Stimulated activated CD8-positive, alpha-beta memory T cell treated with anti-CD3 and anti-CD28 coated beads, Interleukin-15, amount 100 ng/mL, for 24 hours (primary cell): ENCODE results near the gene MT2A.

Experiments used
- DNase-seq: peaks from one replicate; pipeline ENCODE4 v3.0.0-alpha.2; 2020; ENCODE audit warnings: low read depth

Gene MT2A

GRCh38 chr16:56639045-56639444 lies 30.7 kb downstream of the MT2A start:
- no peak for DNase-seq

DNA sequence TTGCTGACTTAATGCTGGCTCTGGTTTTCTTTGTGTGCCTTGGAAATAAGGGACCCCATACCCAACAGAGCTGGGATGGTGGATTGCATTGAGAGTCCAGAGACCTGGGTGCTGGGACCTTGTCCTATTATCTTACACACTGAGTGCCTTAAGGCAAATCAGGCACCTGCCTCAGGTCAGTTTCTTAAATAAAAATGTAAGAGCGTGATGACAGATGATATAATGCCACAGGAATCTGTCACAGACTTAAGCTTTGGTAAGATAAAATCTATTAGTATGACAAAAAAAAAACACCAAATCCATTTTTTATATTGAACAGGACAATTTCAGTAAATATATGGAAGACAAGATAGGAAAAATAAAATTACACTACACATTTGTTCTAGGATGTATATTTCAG lies 31.7 kb downstream of the MT2A start:
- DNase-seq, result no peak

DNA sequence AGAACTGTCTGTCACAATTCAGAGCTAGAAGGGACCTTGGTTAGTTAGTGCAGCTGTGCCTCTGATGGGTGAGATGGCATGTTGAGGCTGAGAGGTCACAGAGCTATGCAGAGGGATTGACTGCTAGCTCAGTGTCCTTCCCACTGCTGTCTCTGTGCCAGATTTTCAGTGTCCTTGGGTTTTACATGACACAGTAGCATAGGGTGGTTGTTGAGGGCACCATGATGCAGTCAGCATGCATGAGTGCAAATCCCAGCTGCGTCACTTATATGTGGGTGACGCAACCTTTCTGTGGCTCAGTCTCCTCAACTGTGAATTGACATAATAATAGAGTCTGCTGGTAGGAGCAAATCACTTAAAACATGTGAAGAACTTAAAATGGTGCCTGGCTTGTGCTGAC lies 32.8 kb downstream of the MT2A start:
- no peak for DNase-seq

DNA sequence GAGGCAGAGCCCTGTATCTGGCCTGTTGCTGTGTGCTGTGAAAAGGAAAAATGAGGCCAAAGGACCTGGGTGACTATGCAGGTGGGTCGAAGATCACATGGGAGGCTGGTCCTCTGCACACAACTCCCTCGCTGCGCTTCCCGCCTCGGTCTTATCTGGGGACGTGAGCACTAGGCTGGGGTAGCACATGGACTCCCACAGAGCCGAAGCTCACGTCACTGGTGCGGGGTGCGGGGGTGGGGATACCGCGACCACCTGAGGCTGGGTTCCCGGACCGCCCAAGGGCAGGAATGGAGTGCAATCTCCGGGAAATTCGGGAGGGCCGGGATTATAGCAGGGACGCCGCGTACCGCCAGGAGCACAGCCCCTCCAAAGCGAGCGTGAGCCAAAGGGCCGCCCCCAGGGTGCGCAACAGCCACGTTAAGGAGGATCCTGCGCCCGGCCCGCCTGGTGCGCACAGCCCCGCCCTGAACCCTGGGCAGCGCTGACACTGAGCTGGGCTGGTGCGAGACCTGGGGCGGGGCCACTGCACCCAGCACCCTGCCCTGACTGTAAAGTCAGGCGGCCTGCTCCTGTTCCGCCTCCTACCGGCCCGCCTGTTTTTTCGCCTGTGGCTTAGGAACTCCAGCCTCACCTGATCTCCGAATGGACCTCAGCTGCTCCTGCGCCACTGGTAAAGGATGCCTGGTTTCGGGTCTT lies 34.8 kb downstream of the MT2A start:
- peak; percentile 48 for DNase-seq

DNA sequence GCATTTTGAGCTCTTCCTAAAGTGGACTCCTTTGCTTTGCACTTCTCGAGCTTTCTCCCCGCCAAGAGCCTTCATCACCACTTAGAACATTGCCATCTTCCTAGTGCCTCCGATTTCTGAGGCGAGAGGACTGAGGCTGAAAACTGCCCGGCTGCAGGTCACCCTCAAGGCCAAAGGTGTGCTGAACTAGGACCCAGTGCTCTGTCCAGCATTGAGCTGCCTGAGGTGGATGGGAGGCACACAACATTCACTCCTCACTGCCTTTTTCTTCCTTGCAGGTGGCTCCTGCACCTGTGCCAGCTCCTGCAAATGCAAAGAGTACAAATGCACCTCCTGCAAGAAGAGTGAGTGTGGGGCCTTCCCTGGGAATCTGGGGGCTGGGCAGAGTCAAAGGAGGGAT lies 35.4 kb downstream of the MT2A start:
- DNase-seq, result no peak

- no peak for DNase-seq
Measured at GRCh38 chr16:56645311-56645710, 36.9 kb downstream of the MT2A start.

GRCh38 chr16:56645838-56646237 lies 37.5 kb downstream of the MT2A start:
- DNase-seq, result no peak

GRCh38 chr16:56647641-56648431 lies 39.5 kb downstream of the MT2A start:
- DNase-seq, result no peak

GRCh38 chr16:56649271-56649670 lies 40.9 kb downstream of the MT2A start:
- DNase-seq, result no peak

DNA sequence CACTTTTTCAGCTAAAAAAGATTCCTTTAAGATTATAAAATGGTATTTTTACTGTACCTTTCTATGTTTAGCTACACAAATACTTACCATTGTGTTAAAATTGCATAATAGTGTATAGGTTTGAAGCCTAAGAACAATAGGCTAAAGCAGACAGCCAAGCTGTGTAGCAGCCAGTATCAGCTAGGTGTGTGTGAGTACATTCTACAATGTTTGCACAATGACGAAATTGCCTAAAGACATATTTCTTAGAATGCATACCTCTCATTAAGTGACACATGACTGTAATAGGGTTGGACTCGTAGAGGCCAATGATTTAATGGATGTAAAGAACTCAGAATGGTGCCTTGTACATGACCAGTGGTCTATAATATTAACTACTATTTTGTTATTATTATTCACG lies 41.4 kb downstream of the MT2A start:
- no peak for DNase-seq

- DNase-seq, result no peak
Measured at GRCh38 chr16:56651586-56651985, 43.2 kb downstream of the MT2A start, which contains the start of gene MT1B. Gene MT1B (plus strand): TSS chr16:56651886. CDS start chr16:56651954, 68 bp downstream.

GRCh38 chr16:56652600-56652999 lies 44.2 kb downstream of the MT2A start:
- DNase-seq, result no peak

- no peak for DNase-seq
Measured at GRCh38 chr16:56653218-56653617, 44.8 kb downstream of the MT2A start.

DNA sequence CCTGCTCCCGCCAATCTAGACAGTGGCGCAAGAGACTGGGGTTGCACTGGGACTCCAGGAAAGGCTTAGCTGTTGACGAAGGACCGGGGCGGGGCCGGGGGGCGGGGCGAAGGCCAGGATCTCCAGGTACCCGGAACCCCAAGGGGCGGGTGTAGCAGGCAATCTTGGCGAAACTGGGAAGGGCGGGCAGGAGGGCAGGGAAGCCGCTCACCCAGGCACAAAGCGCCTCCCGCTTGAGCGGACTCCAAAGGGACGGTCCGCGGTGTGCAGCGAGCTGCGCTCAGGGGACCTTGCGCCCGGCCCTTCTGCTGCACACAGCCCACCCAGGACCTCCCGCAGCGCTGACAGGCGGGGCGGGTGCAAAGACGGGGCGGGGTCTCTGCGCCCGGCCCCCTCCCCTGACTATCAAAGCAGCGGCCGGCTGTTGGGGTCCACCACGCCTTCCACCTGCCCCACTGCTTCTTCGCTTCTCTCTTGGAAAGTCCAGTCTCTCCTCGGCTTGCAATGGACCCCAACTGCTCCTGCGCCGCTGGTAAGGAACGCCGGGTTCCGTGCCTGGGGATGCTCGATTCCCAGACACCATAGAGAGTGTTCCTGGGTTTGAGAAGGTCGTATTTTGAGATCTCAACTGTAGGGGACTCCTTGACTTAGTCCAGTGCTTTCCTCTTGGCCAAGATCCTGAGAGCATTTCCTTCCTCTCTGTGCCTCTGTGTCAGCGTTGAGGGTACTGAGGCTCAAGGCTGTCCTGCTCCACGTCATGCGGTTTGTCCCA lies 49.4 kb downstream of the MT2A start, which contains the start of gene MT1F:
MT1F (plus strand) TSS at position 405 of the 772 bp plus-strand sequence; CDS start at position 505, 100 bp downstream.
- peak; percentile 53 for DNase-seq

- DNase-seq, result no peak
Measured at GRCh38 chr16:56658327-56658875, 50.0 kb downstream of the MT2A start.
